HG03442 (cell line): Measurements from ENCODE around the gene RAB28.

Experiments
- ATAC-seq: cut with Tn5 transposase; IDR thresholded peaks from one replicate; pipeline ENCODE4 v1.9.1; 2021; ENCODE audit warnings: mild to moderate bottlenecking, moderate library complexity; ENCODE audit not compliant: unreplicated experiment

Gene RAB28

DNA sequence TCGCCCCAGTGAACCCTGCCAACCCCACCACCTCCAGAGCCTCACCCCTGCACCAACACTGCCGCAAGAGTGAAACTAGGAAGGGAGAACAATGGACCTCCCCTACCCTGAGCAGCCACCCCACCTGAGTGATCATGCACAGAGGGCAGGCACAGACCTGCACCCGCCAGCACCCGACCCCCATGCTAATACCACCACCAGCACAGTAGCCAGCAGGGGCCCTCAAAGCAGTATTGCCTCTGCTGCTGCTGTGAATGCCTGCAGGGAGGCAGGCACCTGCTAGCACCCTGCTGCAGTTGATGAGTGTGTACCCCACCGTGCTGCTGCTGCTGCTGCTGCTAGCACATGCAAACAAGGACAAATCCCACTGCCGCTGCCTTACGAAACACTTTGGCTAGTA lies 100.1 kb downstream of the RAB28 start:
- no peak for ATAC-seq

- peak; percentile 72 for ATAC-seq
These were observed 105.0 kb downstream of the RAB28 start for GRCh38 chr4:13378973-13379759.

- ATAC-seq: no peak
These were observed 113.1 kb downstream of the RAB28 start for GRCh38 chr4:13371048-13371447.

GRCh38 chr4:13368217-13368616 lies 115.9 kb downstream of the RAB28 start:
- ATAC-seq: no peak

GRCh38 chr4:13367691-13368090 lies 116.4 kb downstream of the RAB28 start:
- no peak for ATAC-seq

- no peak for ATAC-seq
These were observed 116.9 kb downstream of the RAB28 start for GRCh38 chr4:13367244-13367643.

GRCh38 chr4:13365195-13365594 lies 118.9 kb downstream of the RAB28 start:
- ATAC-seq: no peak

- no peak for ATAC-seq
These were observed 119.5 kb downstream of the RAB28 start for GRCh38 chr4:13364653-13365052.

GRCh38 chr4:13364172-13364571 lies 120.0 kb downstream of the RAB28 start:
- no peak for ATAC-seq

- no peak for ATAC-seq
These were observed 124.3 kb downstream of the RAB28 start for GRCh38 chr4:13359809-13360208.

GRCh38 chr4:13355111-13355880 lies 128.8 kb downstream of the RAB28 start:
- no peak for ATAC-seq

DNA sequence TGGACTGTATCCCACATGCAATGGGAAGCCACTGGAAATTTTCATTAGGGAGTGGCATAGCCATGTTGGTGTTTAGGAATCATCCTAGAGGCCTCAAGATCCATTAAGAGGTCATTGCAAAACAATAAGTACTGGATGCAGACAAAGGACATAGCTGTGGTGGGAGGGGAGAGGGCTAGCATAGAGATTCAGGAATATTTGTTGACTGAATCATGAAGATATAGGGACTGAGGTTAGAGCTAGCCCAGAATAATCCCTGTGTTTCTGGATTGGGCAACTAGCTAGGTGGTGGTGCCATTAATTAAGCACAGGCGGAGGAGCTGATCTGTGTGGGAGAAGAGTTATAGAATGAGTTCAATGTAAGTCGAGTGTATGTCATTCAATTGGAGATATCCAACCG lies 135.0 kb downstream of the RAB28 start:
- no peak for ATAC-seq

DNA sequence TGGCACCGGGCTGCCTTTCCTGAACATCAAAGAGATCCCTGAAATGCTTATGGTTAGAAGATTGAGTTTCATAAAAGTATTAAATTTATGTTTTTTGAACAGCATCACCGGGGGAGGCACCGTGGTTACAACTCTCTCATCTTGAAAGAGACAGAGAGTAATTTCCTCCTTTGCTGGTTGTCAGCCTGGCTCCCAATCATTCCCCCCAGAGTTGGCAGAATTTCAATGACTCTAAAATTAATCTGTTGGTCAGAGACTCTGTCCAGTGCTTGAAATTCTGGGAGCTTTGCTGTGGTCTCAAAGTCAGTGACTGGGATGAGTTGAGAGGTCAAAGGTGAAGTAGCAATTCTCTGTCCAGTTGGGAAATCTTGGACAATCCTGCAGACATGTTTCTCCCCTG lies 135.9 kb downstream of the RAB28 start:
- ATAC-seq: no peak

- ATAC-seq: no peak
These were observed 136.5 kb downstream of the RAB28 start for GRCh38 chr4:13347517-13348125.

GRCh38 chr4:13344216-13344615 lies 139.9 kb downstream of the RAB28 start:
- no peak for ATAC-seq

GRCh38 chr4:13340672-13341071 lies 143.5 kb downstream of the RAB28 start:
- no peak for ATAC-seq

- no peak for ATAC-seq
These were observed 152.3 kb downstream of the RAB28 start for GRCh38 chr4:13331827-13332226.

DNA sequence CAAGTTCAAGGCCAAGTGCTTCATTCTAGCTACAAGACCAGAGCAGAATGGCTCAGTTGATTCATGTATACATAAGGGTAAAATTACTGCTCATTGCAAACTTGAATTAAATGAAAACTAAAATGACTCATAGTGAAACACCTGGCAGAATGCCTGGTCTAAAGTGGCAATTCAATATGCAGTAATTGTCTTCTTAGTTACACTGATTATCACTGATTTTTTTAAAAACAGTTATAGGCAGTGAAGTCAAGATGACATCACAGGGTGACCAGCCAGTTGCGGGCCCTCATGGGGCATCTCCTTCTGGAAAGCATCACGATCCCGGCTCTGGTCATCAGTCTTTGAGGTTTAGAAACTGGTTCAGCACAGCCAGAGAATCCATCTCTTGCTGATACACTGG lies 154.2 kb downstream of the RAB28 start:
- ATAC-seq: no peak

GRCh38 chr4:13329340-13329850 lies 154.7 kb downstream of the RAB28 start:
- ATAC-seq: no peak

- no peak for ATAC-seq
These were observed 155.5 kb downstream of the RAB28 start for GRCh38 chr4:13328591-13328990.

GRCh38 chr4:13327991-13328390 lies 156.1 kb downstream of the RAB28 start:
- ATAC-seq: no peak

DNA sequence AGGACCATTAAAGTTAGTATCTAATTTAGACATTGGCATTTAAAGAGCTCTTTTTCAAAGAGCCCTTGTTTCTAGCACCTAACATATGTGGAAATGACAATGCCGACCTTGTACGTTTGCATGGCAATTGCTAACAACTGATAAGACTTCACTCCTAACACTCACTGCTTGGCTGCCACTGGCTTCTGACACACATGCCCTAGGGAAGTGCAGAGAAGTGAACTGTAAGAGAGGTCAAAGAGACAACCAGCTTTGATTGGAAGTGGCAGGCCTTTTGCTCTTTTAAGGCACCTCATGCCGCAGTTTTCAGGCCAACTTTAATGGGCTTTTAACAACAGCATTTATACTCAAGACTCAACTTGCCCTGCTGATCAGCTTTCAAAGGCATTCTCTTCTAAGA lies 158.4 kb downstream of the RAB28 start:
- no peak for ATAC-seq
